ENCODE measurements around the gene SLC25A20.
"Not testable (repeated sequence)": the region's sequence is repeated elsewhere in the genome, so short reads cannot be mapped to it uniquely, and the experiment has no call there.

The SLC25A20 gene

GRCh38 chr3:48837163-48837562 is 61.5 kb downstream of the SLC25A20 start:
- Histone ChIP-seq H2AFZ (no peak overlapping the region), H3K27ac (no peak overlapping the region), H3K79me2 (peaks cover 49% of the 10 kb centered on the region), H3K9me3 (ENCODE audit: control insufficient read depth, low read length) (no peaks in the 10 kb centered on the region), H3K4me1 (no peaks in the 10 kb centered on the region), H3K4me3 (ENCODE audit: low read depth, low read length) (no peak overlapping the region), H3K36me3 (ENCODE audit: control insufficient read depth, insufficient read depth, low read length) (no peaks in the 10 kb centered on the region), H3K9ac (no peak overlapping the region), H3K27me3 (ENCODE audit: control insufficient read depth, insufficient read depth, low read length) (no peaks in the 10 kb centered on the region), H3K4me2 (ENCODE audit: low read length) (no peak overlapping the region)
- TF ChIP-seq CTCF (IDR thresholded peaks at IDR 0.05), result no peak

- no peaks in the 10 kb centered on the region for H3K4me1 ChIP-seq
- TF ChIP-seq CTCF (IDR thresholded peaks at IDR 0.05), result no peak
- H3K9me3 ChIP-seq (ENCODE audit: control insufficient read depth, low read length), result no peaks in the 10 kb centered on the region
- no peak overlapping the region for H3K4me2 ChIP-seq (ENCODE audit: low read length)
- H3K27ac ChIP-seq, result no peak overlapping the region
- H2AFZ ChIP-seq, result no peak overlapping the region
- no peak overlapping the region for H3K4me3 ChIP-seq (ENCODE audit: low read depth, low read length)
- peaks cover 56% of the 10 kb centered on the region for H3K79me2 ChIP-seq
- no peaks in the 10 kb centered on the region for H3K36me3 ChIP-seq (ENCODE audit: control insufficient read depth, insufficient read depth, low read length)
- no peaks in the 10 kb centered on the region for H3K27me3 ChIP-seq (ENCODE audit: control insufficient read depth, insufficient read depth, low read length)
- no peak overlapping the region for H3K9ac ChIP-seq
Observed at GRCh38 chr3:48835650-48836366, 62.9 kb downstream of the SLC25A20 start.

GRCh38 chr3:48832684-48833083 is 66.0 kb downstream of the SLC25A20 start:
- Histone ChIP-seq H2AFZ (no peak overlapping the region), H3K27ac (no peak overlapping the region), H3K79me2 (peaks cover 58% of the 10 kb centered on the region), H3K9me3 (ENCODE audit: control insufficient read depth, low read length) (no peaks in the 10 kb centered on the region), H3K27me3 (ENCODE audit: control insufficient read depth, insufficient read depth, low read length) (no peaks in the 10 kb centered on the region), H3K4me2 (ENCODE audit: low read length) (no peak overlapping the region), H3K4me1 (no peaks in the 10 kb centered on the region), H3K36me3 (ENCODE audit: control insufficient read depth, insufficient read depth, low read length) (no peaks in the 10 kb centered on the region), H3K9ac (no peak overlapping the region), H3K4me3 (ENCODE audit: low read depth, low read length) (no peak overlapping the region)
- TF ChIP-seq CTCF (IDR thresholded peaks at IDR 0.05), result no peak

GRCh38 chr3:48830715-48831114 is 68.0 kb downstream of the SLC25A20 start:
- no peaks in the 10 kb centered on the region for H3K27me3 ChIP-seq (ENCODE audit: control insufficient read depth, insufficient read depth, low read length)
- no peaks in the 10 kb centered on the region for H3K9me3 ChIP-seq (ENCODE audit: control insufficient read depth, low read length)
- peaks cover 56% of the 10 kb centered on the region for H3K79me2 ChIP-seq
- H3K4me1 ChIP-seq, result no peaks in the 10 kb centered on the region
- no peak overlapping the region for H3K4me2 ChIP-seq (ENCODE audit: low read length)
- H3K9ac ChIP-seq, result no peak overlapping the region
- H3K4me3 ChIP-seq (ENCODE audit: low read depth, low read length), result no peak overlapping the region
- H3K36me3 ChIP-seq (ENCODE audit: control insufficient read depth, insufficient read depth, low read length), result no peaks in the 10 kb centered on the region
- TF ChIP-seq CTCF (IDR thresholded peaks at IDR 0.05), result no peak
- H2AFZ ChIP-seq, result no peak overlapping the region
- no peak overlapping the region for H3K27ac ChIP-seq

GRCh38 chr3:48829525-48829924 is 69.2 kb downstream of the SLC25A20 start:
- H3K79me2 ChIP-seq, result peaks cover 53% of the 10 kb centered on the region
- not testable (repeated sequence) for H3K27ac ChIP-seq; H3K9me3 ChIP-seq (ENCODE audit: control insufficient read depth, low read length); H3K9ac ChIP-seq; H3K4me2 ChIP-seq (ENCODE audit: low read length); H3K36me3 ChIP-seq (ENCODE audit: control insufficient read depth, insufficient read depth, low read length); H3K4me3 ChIP-seq (ENCODE audit: low read depth, low read length); H2AFZ ChIP-seq; H3K4me1 ChIP-seq; H3K27me3 ChIP-seq (ENCODE audit: control insufficient read depth, insufficient read depth, low read length)

- not testable (repeated sequence) for H3K27me3 ChIP-seq (ENCODE audit: control insufficient read depth, insufficient read depth, low read length); H3K4me1 ChIP-seq
Observed at GRCh38 chr3:48827874-48828273, 70.8 kb downstream of the SLC25A20 start.

More at GRCh38 chr3:48827874-48828273, 70.8 kb downstream of the SLC25A20 start:
- H3K4me3 ChIP-seq (ENCODE audit: low read depth, low read length); H3K27ac ChIP-seq; H3K4me2 ChIP-seq (ENCODE audit: low read length); H3K36me3 ChIP-seq (ENCODE audit: control insufficient read depth, insufficient read depth, low read length); H2AFZ ChIP-seq; H3K9me3 ChIP-seq (ENCODE audit: control insufficient read depth, low read length); H3K9ac ChIP-seq: not testable (repeated sequence)
- peaks cover 43% of the 10 kb centered on the region for H3K79me2 ChIP-seq
